ENCODE measurements around the gene SYNE2. TPM values are rescaled to one million over a fixed set of nuclear protein-coding genes. Genes with fewer than 3 reads are reported as not detected.

Gene SYNE2
- total RNA-seq, 1 donor from 2014 or later, result 44.2 TPM

DNA sequence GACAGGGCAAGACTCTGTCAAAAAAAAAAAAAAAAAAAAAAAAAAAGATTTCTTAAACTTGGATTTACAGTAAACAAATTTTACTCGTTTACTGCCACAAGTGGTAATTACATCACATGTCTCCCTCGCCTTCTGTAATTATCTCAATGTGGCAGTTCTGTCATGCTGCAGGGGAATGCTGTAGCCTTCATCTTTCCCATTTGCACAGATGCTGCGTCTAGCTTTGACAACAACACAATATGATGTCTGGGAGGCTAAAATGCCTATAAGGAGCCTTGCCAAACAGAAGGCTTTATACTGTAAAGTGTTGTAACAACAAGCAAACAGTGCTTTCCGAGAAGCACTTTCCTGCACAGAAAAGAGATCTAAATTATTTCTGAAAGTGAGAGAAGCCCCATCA lies 392.7 kb downstream of the SYNE2 start:
- no peak overlapping the region for H3K4me3 ChIP-seq (ENCODE audit: low read depth, low read length)
- DNase-seq (ENCODE audit: low read depth), result no peak
- TF ChIP-seq, protein P1, sequence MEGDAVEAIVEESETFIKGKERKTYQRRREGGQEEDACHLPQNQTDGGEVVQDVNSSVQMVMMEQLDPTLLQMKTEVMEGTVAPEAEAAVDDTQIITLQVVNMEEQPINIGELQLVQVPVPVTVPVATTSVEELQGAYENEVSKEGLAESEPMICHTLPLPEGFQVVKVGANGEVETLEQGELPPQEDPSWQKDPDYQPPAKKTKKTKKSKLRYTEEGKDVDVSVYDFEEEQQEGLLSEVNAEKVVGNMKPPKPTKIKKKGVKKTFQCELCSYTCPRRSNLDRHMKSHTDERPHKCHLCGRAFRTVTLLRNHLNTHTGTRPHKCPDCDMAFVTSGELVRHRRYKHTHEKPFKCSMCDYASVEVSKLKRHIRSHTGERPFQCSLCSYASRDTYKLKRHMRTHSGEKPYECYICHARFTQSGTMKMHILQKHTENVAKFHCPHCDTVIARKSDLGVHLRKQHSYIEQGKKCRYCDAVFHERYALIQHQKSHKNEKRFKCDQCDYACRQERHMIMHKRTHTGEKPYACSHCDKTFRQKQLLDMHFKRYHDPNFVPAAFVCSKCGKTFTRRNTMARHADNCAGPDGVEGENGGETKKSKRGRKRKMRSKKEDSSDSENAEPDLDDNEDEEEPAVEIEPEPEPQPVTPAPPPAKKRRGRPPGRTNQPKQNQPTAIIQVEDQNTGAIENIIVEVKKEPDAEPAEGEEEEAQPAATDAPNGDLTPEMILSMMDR (conservative IDR thresholded peaks at IDR 0.05; ENCODE audit: low read depth, low read length), result no peak

DNA sequence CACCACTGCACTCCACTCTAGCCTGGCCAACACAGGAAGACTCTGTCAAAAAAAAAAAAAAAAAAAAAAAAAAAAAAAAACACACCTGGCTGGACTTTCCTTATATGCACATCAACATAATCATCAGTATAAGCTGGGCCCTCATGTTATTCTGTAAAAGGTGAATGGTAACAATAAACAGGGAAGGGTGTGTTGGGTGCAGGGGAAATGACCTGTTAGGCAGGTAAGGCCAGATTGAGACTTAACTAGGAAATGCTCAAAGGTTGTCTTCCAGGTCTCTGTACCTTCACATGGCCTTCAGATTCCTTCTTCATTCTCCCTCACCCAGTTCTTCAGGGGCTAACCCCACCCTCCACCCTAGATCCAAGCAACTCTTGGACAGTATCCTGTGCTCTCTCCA lies 393.9 kb downstream of the SYNE2 start:
- TF ChIP-seq, protein P1 (conservative IDR thresholded peaks at IDR 0.05; ENCODE audit: low read depth, low read length), result no peak
- no peak overlapping the region for H3K4me3 ChIP-seq (ENCODE audit: low read depth, low read length)
- no peak for DNase-seq (ENCODE audit: low read depth)

DNA sequence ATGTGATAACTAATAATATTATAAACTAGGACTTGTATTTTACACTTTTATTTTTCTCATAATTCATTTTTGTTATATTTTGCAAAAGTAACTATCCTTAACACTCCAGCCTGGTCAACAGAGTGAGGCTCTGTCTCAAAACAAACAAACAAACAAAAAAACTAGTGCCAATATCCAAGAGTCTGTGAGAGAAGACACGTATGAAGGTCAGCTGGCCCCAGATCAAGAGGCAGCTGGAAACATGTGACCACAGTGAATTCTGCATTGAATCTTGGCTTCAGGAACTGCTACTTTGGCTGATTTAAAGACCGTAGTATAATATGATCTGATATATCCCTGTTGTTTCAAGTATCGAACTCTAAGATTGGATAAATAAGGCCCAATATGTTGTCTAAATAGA lies 394.4 kb downstream of the SYNE2 start:
- DNase-seq (ENCODE audit: low read depth), result no peak
- no peak overlapping the region for H3K4me3 ChIP-seq (ENCODE audit: low read depth, low read length)
- TF ChIP-seq, protein P1 (conservative IDR thresholded peaks at IDR 0.05; ENCODE audit: low read depth, low read length), result no peak

DNA sequence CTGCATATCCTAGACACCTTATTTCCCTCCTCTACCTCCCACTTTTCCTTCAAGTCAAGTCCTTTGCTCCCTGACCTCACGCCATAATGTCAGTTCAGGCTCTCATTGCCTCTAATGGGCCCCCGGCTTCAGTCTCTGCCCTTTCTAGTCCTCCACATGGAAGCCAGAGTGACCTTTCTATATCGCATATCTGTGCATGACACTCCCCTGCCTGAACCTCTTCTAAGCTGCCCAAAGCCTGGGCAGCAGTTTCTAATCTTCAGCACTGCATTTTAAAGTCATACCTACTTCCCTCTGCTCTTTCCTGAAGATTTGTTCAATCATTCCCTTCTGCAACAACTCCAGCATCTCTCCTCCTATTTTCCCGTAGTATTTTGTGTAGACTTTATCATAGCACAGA lies 395.9 kb downstream of the SYNE2 start:
- TF ChIP-seq, protein P1 (conservative IDR thresholded peaks at IDR 0.05; ENCODE audit: low read depth, low read length), result no peak
- DNase-seq (ENCODE audit: low read depth), result no peak
- H3K4me3 ChIP-seq (ENCODE audit: low read depth, low read length), result no peak overlapping the region

DNA sequence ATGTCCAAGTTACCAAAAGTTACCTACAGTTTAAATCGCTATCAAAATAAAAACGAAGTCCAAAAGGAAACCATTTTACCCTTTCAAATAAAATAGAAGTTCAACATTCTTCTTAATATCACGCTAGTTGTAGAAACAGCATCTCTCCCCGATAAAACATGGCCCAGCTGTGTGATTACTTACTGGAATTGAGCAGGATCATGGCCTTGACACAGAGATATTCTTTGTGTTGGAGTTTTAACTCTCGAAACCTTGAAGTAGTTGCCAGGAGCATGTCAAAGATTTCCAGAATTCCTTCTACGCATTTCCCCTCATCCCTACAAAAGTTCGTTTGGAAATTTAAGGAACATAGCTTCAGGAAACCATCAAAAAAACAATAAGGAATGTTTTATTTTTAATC lies 396.6 kb downstream of the SYNE2 start:
- TF ChIP-seq, protein P1 (conservative IDR thresholded peaks at IDR 0.05; ENCODE audit: low read depth, low read length), result no peak
- no peak for DNase-seq (ENCODE audit: low read depth)
- H3K4me3 ChIP-seq (ENCODE audit: low read depth, low read length), result no peak overlapping the region

DNA sequence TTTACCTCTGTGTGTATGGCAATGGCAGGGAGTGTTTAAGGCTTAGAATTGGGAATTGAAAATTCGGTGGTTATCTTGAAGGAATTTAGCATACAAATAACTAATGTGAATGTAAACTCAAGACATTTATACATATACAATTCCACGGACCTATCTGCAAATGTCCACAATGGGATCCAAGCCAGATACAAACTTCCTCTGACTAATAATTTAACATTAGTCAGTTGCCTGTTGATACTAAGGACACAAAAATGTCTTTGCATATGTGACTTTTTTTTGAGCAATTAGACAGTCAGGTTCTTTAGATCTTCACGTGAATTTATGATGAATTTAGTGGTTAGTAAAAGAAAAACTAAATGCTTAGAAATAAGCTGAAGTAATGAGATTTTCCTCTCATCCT lies 400.9 kb downstream of the SYNE2 start:
- DNase-seq (ENCODE audit: low read depth), result no peak

DNA sequence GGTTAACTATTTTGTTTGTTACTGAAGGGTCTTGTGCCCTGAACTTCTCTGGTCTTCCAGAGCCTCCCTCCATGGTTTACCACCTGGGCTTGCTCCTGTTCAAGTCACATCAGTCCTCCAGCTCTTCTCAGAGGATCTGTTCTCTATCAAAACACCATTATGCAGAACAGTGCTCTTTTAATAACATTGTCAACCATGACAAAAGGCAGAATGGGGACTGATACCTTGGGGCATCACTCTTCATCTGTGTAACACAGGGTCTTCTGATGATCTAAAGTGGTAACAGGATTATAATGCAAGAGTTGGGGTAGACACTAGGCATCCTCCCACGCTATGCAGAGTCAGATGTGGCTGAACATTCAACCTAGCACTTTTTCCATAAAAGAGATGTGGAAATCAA lies 403.0 kb downstream of the SYNE2 start:
- TF ChIP-seq, protein P1 (conservative IDR thresholded peaks at IDR 0.05; ENCODE audit: low read depth, low read length), result no peak
- no peak overlapping the region for H3K4me3 ChIP-seq (ENCODE audit: low read depth, low read length)
- no peak for DNase-seq (ENCODE audit: low read depth)

More for the DNA sequence above, 400.9 kb downstream of the SYNE2 start:
- no peak overlapping the region for H3K4me3 ChIP-seq (ENCODE audit: low read depth, low read length)
- TF ChIP-seq, protein P1 (conservative IDR thresholded peaks at IDR 0.05; ENCODE audit: low read depth, low read length), result no peak
